HG03039 (cell line): ENCODE measurements around the gene CLCN3.
"Not testable (repeated sequence)": the region's sequence is repeated elsewhere in the genome, so short reads cannot be mapped to it uniquely, and the experiment has no call there.

Experiments used
- ATAC-seq: cut with Tn5 transposase; IDR thresholded peaks from one replicate; pipeline ENCODE4 v1.9.1; 2021; ENCODE audit warnings: mild to moderate bottlenecking, moderate library complexity; ENCODE audit not compliant: unreplicated experiment

The CLCN3 gene

DNA sequence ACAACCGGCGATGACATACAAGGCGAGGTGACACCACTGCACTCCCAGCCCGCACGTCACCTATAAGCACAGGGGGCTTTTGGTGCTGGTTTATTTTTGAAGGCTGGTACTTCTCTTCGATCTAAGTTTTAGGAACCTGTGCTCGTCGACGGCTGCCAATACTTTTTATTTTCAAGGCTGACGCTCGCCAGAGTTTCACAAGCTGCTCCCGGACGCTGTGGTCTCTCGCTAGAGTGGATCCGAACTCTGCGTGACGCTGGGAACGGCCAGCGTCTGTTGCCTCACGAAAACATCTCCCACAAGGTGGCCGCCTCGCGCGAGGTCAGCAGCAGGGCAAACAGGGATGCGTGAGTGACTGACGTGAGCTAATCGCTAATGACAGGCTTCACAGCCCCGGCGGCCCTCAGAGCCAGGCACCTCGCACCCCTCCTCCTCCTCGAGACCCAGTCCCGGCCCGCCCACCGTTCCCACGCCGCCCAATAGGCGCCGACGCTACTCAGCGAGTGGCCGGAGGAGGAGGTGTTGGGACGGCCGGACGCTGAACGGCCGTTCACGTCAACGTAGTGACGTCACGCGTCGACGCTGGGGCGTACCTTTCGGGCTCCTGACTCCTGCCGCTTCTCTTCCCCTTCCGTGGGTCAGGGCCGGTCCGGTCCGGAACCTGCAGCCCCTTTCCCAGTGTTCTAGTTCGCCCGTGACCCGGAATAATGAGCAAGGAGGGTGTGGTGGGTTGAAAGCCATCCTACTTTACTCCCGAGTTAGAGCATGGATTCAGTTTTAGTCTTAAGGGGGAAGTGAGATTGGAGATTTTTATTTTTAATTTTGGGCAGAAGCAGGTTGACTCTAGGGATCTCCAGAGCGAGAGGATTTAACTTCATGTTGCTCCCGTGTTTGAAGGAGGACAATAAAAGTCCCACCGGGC lies at the start of gene CLCN3:
Gene CLCN3 (plus strand): TSS at position 621 of the 922 bp plus-strand sequence. CDS start 15,351 bp downstream, outside the sequence.
- peak; percentile 96 for ATAC-seq

DNA sequence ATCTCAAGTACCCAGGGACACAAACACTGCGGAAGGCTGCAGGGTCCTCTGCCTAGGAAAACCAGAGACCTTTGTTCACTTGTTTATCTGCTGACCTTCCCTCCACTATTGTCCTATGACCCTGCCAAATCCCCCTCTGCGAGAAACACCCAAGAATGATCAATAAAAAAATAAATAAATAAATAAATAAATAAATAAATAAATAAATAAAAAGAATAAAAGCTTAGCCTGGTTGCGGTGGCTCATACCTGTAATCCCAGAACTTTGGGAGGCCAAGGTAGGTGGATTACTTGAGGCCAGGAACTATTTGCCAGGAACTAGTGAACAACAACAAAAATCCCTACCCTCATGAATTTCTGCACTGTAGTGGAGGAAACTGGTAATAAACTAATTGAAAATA lies 49.4 kb upstream of the CLCN3 start:
- ATAC-seq: not testable (repeated sequence)

DNA sequence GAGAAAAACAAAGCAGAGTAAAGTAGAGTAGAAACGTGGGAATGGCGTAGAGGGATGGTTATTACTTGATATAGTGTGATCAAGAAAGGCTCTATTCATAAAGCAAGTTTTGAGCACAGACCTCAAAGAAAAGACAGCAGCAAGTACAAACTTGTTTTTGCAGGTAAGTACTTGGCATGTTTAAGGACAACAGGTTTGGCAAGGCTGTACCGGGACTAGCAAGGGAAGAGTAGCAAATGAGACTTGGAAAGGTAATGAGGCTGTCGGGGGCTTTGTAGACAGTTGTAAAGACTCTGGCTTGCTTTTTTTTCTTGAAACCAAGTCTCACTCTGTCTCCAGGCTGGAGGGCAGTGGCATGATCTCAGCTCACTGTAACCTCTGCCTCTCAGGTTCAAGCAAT lies 48.9 kb upstream of the CLCN3 start:
- ATAC-seq: no peak

DNA sequence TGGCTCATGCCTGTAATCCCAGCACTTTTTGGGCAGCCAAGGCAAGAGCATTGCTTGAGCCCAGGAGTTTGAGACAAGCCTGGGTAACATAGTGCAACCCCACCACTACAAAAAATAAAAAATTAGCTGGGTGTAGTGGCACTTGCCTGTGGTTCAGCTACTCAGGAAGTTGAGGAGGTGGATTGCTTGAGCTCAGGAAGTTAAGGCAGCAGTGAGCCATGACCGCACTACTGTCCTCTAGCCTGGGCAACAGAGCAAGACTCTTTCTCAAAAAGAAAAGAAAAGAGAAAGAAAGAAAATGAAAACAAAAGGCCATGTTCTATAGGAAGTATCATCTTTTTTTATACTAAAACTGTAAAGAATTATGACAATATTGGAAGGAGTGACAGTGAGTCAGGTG lies 46.5 kb upstream of the CLCN3 start:
- no peak for ATAC-seq

DNA sequence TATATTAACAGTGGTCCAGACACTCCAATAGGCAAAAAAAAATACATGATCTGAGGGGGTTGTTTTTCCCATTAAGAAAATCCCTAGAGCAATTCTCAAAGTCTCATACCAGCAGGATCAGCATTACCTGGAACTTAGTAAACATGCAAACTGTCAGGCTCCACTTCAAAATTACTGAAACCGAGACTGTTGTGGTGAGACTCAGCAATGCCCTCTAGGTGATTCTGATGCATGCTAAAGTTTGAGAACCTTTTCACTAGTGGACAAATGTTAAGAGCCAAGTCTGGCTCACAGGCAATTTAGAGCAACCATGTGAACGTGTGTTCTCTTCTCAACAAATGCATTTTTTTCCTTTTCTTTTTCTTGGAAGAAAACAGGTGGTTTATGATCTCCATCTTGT lies 38.2 kb upstream of the CLCN3 start:
- ATAC-seq: peak; percentile 94

DNA sequence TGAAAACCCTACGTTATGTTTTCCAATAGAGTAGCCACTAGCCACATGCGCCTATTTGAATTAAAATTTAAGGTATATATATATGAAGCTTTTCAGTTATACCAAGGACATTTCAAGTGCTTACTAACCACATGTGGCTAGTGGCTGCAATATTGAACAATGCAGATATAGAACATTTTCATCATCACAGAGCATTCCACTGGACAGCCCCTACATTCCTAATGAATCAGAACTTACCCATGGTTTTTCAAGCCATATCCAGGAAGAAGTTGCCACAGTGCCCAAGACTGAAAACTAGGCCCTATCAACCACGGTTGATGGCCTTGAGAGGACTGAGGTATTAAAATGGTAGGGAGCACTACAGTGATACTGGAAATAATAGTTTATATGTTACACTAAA lies 37.7 kb upstream of the CLCN3 start:
- ATAC-seq: no peak

GRCh38 chr4:169583563-169583962 lies 36.8 kb upstream of the CLCN3 start:
- no peak for ATAC-seq

DNA sequence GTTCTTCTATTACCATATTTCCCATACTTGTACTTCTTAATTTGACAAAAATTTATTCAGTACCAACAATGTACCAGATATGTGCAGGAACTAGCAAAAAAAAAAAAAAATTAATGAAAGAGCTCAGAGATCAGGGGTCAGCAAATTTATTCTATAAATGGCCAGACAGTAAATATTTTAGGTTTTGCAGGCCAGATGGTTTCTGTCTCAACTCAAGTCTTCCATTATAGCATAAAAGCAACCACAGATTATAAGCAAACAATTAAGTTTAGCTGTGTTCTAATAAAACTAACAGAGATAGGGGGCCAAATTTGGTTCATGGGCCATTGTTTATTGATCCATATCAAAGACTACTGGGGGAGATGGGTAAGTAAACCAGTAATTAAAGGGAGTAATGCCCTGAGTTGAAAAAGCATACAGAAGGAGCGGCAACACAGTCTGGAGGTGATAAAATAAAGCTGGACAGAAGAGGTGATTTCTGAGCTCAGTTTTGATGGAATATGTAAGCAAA lies 27.3 kb upstream of the CLCN3 start:
- ATAC-seq: no peak

DNA sequence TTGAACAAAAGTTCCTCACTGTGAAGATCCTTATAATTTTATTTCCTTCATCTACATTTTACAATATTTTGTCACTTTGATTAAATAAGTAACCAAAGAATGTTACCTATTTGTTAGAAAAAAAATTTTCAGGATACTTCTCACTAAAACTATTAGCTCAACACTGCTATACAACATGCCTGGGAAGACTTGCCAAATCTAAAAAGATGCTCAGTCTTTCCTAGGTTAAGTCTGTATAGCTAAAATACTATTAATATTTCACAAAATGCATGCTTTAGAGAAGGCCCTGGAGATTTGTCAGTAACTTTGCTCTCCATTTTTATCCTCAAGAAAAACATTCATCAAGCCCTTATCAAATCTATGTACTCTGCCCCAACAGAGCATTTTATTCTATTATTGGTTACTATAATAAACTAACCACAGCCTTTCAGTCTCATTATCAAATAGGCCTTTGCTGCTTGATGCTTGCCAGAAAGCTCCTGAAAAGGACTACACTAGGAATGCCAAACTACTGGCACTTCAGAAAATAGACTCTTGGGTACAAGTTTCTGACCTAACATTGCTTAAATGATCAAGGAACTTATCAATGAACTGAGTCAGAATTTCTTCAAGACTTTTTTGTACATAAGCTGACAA lies 25.7 kb upstream of the CLCN3 start:
- no peak for ATAC-seq

- ATAC-seq: peak; percentile 44
Measured at GRCh38 chr4:169601016-169601771, 19.2 kb upstream of the CLCN3 start.

DNA sequence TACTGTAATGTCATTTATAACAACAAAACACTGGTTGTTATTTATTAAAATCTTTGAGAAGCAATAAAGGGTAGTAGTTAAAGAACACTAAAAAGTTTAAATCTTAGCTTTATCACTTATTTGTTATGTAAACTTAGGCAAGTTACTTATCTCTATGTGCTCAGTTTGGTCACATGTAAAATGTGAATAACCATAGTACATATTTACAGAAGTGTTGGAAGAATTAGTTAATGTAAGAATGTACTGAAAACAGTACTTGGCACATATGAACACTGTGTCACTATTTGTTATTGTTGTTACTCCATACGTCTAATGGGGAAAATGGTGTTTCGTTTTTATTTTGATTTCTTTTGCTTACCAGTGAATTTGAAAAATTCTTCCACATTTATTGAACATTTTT lies 17.1 kb upstream of the CLCN3 start:
- ATAC-seq: no peak

DNA sequence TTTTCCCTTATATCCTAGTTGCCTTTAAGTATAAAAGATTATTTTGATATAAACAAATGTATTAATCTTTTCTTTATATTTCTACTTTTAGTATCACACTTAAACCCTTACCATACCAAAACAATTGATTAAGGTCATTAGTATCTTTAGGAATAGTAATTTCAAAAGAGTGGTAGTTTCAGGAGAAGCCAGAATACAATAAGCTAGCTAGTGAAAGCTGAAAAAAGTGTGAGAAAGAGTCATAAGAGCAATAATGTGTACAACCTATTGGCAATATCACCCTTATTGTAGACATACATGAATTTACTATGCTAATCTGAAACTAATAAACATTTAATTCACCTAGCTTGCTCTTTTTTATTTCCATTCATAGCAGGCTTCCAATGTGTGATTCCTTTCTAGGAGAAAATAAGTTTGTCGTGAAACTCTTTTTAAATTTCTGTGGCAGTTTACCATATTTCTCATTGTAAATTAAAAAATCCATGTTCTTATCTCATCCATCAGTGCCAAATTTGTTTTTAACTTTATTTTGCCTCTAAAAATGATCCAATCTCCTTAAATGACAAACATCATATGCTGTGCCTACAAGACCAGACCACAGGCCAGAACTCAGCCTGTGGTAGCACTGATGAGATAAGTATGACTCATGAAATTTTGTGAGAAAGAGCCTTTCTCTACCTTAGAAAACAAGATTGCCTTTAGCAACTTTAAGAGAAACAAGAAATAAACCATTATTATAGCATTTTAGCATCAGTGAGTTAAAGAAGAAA lies 16.1 kb upstream of the CLCN3 start:
- peak; percentile 81 for ATAC-seq

- no peak for ATAC-seq
Measured at GRCh38 chr4:169604903-169605331, 15.5 kb upstream of the CLCN3 start.

DNA sequence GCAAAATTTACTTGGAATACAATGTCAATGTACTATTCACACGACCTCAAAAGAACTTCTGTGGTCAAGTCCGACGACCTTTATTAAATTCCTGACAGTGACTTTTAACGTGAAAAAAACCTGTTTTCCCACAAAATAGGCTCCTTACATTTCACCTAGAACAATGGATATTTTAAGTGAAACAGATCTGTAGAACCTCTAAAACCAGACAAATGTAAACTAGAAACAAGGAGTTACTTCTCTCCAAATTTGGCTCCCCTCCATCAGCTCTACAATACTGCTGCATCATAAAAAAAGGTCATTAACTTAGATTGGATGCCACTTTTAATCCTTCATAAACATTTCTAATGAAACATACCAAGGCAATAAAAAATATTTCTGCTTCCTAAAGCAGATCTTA lies 9.2 kb upstream of the CLCN3 start:
- ATAC-seq: no peak

DNA sequence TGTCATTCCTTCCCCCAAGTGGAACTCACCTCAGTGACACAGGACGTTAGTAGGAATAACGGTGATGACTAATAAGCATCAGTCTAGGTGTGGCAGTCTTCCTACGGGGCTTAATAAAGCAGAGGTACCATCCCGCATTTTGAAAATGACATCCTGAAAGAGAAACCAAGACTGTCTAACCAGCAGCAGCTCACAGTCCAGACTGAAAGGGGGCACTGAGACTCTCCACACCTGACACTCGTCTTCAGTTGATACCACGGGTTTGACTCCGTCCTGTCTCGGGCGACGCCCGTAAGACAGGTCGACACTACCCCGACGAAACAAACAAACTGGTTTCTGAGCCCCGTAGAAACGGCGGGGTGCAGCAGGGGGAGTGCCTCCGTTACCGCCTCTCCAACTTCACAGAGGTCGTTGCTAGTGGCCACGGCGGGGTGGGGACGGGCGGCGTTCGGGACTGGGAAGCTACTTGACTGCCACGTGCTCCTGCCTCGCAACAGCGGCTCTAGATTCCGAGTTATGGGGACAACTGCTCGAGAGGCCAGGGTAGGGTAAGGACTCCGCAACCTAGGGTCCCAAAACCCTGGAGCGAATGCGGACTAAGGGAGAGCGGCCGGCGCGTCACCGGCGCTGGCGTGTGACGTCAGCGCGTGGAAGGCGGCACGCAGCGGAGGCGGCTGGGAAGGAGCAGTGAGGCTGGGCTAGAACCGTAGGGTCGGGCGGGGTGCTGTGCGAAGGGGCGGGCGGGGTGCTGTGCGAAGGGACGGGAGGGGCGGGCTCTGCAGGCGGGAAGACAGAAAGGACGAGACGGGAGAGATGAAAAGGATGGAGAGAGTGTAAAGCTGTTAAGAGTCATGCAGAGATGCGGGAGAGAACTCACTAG lies 8.1 kb upstream of the CLCN3 start, which contains the start of gene NEK1:
Gene NEK1 (minus strand): TSS at position 593 of the 880 bp plus-strand sequence. CDS start 9,953 bp downstream, outside the sequence.
- ATAC-seq: peak; percentile 97

DNA sequence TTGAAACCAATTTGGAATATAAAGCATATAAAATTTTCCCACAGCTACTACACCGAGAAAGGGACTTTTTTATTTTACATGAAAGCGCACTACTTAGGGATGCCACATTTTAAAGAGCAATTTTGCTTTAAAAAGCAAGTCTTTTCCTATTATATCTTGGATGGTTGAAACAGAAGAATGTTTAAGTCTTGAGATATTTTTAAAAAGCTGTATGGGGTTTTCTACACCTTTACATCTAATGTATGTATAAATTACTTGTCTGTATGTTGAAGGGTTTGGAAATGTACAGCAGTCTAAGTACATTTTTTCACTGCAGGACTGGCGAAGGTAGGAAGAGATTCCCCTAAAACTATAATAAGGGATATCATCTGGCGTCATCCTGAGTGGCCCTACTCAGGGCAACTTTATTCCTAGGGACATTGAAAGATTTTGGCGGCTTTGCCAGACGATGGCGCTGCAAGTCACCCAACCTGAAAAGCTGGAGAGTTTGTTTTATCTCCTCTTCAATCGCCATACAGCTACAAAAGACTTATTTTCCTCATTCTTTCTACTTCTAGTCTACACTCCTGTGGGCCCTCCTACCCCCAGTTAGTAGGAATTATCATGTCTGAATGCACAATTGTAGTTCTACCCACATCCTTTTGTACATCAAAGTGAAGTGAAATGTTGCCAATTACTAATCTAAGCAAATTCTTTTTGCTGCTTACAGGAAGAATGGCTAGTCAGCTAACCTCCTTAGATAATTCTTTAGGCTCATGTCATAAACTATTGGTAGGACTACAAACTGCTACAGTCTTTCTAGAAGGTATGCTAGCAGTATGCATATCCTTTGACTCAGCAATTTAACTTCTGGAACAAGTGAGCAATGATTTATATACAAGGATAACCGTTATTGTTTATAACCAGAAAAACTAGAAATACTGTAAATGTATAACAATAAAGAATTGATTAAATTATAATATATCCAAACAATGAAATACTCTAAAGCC lies 7.2 kb upstream of the CLCN3 start:
- peak; percentile 31 for ATAC-seq

- no peak for ATAC-seq
Measured at GRCh38 chr4:169615467-169616106, 4.8 kb upstream of the CLCN3 start.

DNA sequence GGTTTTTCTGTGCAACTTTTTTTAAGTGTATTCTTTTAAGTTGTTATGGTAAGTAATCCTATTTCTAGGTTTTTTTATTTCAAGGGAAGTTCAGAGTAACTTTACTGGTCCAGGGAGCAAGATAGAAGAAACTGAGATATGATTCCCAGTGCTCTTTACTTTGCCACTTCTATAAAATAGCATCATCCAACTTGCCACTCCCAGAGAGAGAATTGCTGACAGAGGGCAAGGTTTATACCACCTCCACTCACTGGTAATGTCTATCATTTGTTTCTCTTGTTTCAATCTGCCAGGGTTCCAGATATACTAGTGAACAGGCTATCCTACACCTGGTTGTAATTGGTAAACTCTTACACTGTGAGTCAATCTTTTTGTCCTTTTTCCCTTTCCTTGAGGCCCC lies 3.5 kb upstream of the CLCN3 start:
- ATAC-seq: no peak
